GM19025 (cell line): ENCODE results near the gene CYSRT1.

ENCODE experiments used
- ATAC-seq: cut with Tn5 transposase; IDR thresholded peaks from one replicate; pipeline ENCODE4 v1.9.1; 2021; ENCODE audit warnings: mild to moderate bottlenecking, low read depth, moderate library complexity; ENCODE audit not compliant: unreplicated experiment

CYSRT1 gene

DNA sequence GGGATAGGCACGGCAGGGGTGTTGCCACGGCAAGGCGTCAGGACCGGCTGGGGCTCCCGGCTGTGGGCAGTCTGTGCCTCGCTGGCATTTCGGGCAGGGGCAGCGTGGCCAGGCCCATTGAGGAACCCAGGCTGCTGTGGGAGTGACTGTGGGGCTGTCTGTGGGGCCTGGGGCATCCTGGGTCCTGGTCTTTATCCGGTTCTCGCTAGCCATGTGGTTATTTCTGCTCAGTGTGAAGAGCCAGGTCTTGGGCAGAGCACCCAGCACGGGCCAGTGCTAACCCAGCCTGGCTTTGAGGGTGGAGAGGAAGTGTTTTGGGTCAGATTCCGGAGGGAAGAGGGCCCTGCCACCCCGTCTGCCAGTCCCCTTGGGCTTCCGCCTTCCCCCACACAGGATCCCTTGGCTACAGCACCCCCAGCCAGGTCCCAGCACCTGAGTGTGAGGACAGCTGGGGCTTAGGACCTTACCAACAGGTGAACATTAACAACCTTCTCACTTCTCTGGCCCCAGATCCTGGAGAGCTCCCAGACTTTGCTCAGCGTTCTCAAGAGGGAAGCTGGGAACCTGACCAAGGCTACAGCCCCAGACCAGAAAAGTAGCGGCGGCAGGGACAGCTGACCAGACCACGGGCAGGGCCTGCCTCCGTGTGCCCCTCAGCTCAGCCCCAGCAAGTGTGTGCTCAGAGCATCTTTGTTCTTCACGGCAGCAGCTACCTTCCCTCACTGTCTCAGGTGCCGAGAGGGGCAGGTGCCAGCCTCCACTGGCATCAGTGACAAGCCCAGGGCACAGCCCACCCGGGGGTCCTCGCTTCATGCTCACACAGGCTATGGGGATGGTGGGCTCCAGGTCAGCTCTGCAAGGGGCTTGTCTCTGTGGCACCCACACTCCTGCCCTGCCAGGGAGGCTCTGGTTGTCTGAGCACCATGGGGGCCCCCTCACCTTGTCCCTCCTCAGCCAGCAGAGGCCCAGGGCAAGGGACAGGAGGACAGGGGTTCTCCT is 35.4 kb upstream of the CYSRT1 start:
- no peak for ATAC-seq

DNA sequence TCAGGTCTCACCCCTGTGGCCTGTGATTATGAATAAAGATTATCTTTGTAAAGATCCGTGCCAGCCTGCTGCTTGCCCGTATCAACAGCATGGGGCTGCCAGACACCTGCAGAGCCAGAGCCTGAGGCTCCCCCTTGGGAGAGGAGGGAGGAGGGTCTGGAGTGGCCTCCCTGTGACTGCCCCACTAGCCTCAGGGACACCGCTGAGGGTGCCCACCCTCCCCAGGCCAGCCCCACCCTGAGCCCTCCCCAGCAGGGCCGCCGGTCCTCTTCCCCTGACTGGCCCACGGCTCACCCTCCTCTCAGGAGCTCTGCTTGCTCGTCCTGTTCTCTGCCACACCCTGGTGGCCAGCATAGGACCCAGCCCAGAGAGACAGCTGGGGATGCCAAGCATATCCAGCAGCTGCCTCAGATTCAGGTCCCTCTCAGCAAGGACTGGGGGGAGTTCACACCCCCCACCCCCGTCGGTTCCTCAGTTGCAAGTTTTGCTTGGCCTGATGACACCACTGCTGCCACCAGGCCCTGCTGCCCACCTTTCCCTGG is 34.6 kb upstream of the CYSRT1 start:
- ATAC-seq = no peak

DNA sequence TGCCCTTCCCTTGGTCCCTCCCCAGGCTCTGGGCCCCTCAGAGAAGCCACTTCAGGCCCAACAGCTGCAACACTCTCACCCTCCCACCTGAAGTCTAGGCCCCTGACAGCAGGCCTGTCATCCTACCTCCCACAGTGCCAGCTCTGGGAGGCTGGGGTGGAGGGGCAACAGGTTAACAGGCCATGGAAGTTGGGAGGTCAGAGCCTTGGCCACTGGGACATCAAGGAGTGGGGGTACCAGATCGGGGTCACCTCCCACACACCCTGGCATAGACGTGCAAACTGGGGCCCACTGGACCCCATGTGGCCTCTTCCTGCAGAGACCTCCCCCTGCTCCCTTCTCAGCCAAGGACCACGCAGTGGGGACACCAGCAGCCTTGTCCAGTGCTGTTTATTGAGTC is 33.7 kb upstream of the CYSRT1 start:
- no peak for ATAC-seq

DNA sequence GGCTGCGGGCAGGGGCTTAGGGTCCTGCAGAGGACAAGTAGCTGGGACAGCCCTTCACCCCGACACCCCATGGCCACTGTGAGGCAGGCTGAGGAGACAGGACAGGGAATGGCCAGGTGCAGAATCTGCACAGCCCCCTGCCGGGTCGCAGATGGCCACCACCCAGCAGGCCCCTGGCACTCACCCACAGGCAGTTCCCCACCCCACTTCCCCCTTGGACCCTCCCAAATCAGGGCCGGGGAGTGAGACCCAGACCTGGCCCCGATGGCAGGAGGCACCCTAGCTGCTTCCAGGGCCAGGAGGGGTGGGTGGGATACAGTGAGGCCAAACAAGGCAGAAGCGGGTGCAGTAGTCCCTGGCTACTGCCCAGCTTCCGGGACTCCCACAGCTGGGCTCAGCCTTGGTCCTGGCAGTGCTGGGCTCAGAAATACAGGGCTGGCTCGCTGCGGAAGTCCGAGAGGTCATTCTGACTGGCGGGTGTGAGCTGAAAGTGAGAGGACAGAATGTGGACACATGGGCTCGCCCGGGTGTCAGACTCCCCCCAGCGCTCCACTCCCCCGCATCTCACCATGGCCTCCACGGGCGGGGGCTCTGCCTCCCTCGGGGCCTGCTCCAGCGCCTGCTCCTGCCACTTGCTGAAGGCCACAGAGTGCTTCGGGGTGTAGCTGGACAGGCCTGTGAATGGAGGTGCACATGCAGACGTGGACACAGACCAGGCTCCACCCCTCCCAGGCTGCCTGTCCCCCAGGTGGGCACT is 33.1 kb upstream of the CYSRT1 start:
- no peak for ATAC-seq

DNA sequence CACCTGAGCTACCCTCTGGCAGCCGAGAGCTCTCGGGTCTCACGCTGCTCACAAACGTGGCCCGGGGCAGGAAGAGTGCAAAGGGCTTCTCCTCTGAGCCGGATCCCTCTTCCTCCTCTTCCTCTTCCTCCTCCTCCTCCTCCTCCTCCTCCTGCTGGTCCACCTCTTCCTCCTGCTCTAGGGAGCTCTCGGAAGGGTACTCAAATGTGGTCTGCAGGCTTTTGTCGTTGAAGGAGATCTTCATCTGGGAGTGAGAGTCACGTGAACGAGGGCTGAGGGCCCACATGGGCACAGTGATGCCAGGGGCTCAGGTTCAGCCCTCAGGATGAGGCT is 32.6 kb upstream of the CYSRT1 start:
- no peak for ATAC-seq

DNA sequence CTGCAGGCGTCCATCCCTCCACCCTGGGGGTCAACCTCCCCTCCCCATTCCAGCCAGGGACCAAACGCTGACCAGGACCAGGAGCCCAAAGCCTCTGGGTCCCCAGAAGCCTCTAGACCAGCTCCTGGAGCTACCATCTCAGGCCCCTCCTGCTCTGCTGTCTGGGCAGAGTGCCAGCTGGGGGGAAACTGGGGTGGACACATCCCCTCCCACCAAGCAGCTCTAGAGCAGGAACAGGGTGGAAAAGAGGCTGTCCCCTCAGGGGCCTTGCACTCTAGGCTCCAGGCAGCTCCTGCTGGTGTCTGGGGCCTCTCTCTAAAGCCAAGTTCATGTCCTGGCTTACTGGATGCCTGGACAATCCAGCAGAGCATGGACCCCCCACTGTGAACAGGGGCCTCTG is 32.1 kb upstream of the CYSRT1 start:
- no peak for ATAC-seq

DNA sequence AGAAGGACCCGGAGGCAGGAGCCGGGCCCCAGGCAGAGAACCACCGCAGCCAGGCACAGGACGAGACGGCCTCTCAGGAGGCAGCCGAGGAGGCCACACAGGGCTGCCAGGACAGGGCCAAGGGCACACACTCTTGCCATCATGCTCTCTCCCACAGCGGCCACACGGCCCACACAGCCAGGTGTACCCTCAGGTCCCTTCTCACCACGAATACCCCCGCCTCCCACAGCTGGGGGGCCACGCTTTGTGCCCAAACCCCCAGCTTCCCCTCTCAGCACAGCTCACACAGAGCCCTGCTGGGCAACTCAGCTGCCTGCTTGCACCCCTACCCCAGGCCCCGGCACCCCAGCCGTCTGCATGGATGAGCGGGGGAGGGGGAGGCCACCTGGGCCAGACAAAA is 31.2 kb upstream of the CYSRT1 start:
- no peak for ATAC-seq

DNA sequence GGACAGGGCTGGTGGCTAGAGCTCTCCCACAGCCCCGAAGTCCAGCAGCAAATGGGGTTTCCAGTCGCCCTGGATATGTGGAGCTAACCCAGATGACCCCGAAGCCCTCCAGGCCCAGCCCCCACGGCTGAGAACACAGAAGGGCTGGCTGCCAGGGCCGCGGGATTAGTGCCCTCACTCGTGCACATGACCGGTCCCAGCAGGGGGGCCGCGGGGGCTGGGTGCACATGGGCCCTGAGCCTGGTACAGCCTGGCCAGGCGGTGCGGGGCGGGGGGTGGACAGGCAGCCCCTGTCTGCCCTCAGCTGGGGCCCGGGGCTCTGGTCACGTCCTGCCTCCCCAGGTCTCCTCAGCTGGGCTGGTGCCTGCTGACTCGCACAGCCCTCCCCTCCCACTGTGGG is 30.6 kb upstream of the CYSRT1 start:
- no peak for ATAC-seq

DNA sequence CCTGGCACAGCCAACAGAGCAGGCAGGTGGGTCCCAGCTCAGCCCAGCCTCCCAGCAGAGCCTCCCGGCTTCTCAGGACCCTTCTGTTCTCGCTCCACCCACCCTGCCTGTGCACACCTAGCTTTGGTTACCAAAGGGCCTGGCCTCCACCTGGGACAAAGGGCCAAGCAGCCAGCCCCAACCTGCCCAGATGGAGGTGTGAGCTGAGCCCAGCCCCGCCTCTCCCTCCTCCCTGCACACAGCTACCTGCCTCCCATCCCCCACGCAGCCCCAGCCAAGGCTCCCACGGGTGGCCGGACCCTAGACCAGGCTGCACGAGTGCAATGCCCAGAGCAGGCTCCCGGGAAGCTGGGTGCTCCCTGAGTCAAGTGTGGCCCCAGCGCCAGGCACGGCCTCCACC is 30.1 kb upstream of the CYSRT1 start:
- no peak for ATAC-seq

DNA sequence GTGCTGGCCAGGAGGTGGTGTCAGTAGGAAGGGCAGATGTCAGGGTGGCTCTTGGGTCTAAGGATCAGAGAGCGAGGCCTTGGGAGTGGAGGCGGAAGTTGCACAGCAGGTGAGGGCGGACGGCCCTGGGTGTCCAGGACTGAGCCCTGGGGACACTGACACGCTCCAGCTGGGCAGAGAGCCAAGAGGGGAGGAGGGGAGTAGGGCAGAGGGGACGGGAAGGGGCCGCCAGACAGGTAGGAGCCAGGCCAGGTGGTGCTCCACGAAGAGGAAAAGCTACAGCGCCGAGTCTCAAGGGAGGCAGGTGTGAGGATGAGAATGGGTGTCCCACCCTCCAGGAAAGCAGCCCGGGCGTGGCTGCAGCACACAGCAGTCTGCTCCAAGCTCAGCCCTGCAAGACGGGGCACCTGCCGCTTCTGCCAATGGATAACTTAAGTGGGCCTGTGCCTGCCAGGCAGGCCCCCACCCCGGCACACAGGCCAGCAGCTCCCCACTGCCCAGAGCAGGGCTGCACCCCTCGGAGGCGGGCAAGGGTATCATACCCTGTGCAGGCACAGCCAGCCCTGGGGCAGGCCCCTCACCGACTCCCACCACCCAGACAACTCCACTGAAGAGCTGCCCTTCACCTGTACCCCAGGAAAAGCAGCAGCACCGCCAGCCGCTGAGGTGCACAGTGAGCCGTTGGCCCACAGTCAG is 29.3 kb upstream of the CYSRT1 start:
- ATAC-seq = no peak

DNA sequence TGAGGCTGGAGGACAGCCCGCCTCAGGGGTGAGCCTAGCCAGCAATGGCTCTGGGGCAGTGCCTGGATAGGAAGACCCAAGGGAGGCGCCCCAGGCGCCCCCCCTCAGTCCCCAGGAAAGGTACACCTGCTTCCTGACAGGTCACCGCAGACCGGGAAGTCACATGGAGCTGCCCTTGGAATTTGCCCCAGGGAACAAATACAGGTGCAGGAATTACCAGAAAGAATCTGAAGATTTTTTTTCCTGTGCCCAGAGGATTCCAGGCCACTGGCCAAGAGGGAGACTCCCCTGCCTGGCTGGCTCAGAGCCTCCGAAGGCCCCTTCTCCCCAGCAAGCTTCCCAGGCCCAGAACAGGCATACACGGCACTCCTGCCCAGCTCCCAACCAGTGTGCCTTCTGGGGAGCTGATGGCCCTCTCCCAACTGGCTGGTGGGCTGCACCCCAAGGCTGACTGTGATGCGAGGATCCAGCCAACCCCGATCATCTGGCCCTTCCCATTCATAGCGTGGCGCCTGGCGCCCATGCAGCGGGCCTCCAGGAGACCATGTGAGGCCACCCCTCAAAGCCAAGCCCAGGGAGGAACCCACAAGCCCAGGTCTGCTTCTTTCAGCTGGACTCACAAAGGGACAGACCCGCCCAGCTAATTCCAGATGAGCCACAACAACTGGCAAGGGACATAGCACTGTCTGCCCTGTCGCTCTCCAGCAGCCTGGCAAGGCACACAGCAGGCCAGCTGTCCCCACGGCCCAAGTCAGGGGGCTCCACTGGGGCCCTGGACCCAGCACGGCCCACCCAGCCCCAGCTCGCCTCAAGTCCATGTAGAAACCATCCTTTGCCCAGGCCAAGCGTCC is 26.7 kb upstream of the CYSRT1 start:
- no peak for ATAC-seq

DNA sequence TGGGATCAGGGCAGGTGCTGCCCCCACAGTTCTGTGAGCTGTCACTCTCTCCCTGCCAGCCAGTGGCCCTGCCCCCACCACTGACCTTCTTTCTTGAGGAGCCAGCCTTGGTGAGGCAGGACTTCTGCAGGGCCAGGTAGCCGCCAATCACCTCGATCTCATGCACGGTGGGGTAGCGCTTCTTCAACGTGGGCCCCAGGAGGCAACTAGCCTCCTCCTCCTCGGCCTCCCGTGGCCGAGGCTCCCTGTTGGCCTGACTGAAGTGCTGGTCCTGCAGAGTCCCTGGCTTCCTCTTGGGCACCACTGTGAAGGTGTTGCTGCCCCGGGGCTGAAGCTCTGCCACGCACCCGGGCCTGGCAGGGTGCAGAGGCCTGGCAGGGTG is 26.1 kb upstream of the CYSRT1 start:
- no peak for ATAC-seq

DNA sequence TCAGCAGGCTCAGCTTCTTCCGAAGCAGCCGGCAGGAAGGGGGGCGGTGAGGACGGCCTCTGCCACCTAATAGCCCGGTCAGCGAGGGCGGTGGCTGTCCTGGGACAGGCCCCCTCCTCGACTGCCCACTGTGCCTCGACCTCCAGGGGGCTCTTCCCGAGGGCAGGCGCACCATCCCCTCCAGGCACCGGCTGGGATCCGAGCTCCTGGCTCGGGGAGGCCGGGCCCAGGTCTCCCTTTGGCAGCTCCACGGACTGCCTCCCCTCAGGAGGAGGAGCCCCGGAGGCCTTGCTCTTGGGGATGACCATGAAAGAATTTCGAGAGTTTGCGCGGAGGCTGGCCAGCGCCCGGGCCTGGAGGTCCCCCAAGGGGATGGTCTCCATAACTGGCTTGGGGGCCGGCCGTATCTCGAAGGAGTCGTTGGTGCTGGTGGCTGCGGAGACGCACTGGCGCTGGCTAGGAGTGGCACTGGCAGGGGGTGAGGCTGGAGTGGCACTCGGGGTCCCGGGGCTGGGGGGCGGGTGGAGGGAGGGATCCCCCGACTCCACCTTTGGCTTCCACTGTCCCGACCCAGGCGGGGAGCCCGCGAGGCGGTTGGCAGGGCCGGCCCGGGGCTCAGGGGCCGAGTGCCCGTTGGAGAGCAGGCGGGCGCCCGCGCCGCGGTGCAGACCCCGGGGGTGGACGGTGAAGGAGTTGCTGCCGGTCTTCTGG is 25.4 kb upstream of the CYSRT1 start:
- no peak for ATAC-seq

DNA sequence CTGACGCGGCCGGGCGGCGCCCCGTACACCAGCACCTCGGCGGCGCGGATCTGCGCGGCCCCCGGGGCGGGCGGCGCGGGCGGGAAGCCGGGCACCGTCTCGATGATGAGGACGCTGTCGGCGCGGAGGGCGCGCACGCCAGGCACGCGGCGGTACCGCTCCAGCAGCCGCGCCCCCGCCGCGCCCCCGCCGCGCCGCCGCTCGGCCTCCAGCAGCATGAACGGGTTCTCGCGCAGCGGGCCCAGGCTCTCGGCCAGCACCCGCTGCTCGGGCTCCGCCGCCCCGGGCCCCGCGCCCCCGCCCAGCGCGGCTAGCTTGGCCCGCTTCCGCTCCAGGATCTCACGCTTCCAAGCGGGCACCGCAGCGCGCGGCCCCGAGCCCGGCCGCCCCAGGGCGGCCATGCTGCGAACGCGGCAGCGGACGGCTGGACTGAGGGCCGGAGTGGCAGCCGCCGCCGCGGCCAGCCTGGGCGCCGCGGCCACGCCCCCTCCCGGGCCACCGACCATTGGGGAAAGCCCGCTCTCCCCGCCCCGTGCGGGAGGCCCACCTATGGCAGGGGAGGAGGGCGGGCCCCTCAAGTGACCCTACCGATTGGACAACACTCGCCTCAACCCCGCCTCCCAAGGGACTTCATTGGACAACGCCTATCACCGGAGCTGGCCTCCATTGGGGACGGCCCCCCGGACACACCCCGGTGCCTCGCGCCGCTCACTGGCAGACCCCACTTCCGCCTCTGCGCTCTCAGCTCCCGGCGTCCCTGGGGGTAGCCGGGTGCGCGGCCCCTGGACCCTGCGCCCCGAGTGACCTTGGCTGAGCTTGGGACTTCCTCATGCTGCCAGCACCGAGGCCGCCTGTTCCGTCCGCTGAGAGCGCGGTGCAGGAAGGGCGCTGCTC is 24.4 kb upstream of the CYSRT1 start, which contains the start of gene TPRN:
Gene TPRN, minus strand, starts transcription at position 431 of the 894 bp plus-strand sequence. Its CDS starts 30 bp downstream, at position 401.
- ATAC-seq = peak; percentile 85

DNA sequence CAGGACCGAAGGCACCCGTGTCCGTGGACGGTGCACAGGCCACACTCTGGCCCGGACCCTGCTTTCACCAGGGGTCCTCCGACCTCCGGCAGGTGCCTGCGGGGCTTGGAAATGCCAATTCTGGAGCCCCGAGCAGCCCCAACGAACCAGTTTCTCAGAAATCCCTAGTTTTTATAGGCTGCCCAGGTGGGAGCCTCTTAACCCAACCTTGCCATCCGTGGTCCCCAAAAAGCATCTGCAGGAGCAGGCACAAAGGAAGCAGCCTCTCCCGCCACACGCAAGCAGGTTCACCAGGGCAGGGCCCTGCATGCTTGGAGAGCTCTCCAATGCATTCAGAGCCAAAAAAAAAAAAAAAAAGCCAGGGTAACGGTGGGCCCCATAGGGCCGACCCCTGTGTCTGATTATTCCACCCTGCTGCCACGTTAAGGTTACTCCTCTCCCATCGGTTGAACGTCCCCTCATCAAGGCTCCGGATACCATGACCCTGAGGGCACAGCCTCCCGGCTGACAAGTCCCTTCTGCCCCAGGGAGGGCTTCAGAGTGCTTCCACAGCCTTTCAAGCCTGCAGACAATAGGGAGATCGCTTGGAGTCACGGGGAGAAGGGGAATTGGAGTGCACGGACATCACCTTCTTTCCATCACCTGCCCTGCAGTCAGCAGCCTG is 23.6 kb upstream of the CYSRT1 start:
- no peak for ATAC-seq

DNA sequence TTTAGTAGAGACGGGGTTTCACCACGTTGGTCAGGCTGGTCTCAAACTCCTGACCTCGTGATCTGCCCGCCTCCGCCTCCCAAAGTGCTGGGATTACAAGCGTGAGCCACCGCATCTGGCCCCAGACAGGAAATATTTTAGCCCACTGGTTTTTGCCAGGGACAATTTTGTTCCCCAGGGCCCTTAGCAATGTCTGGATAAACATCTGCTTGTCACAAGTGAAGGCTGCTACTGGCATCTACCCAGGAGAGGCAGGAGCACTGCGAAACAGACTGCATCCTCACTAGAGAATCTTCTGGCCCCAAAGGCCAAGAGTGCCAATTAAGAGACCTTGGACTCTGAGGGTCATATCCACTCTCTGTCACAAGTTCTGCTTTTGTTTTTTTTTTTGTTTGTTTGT is 22.0 kb upstream of the CYSRT1 start:
- ATAC-seq = no peak

DNA sequence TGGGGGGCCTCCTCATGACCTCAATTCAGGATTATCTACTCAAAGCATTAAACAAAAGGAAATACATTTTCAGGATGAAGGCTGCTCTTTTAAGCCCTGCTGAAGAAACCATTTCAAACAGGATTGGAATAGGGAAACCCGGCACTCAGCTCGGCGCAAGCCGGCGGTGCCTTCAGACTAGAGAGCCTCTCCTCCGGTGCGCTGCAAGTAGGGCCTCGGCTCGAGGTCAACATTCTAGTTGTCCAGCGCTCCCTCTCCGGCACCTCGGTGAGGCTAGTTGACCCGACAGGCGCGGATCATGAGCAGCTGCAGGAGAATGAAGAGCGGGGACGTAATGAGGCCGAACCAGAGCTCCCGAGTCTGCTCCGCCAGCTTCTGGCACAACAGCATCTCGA is 20.2 kb upstream of the CYSRT1 start:
- no peak for ATAC-seq
